Measurements from ENCODE around the gene SREBF1.

The SREBF1 gene

GRCh38 chr17:17772231-17772630, 64.6 kb downstream of the SREBF1 start:
- DNase-seq: no peak

GRCh38 chr17:17771498-17772201, 65.1 kb downstream of the SREBF1 start:
- no peak for DNase-seq

- no peak for DNase-seq
Observed at GRCh38 chr17:17770632-17771044, 66.1 kb downstream of the SREBF1 start.

GRCh38 chr17:17769869-17770631, 66.7 kb downstream of the SREBF1 start:
- DNase-seq: no peak

- no peak for DNase-seq
Observed at GRCh38 chr17:17768424-17769088, 68.2 kb downstream of the SREBF1 start.

- no peak for DNase-seq
Observed at GRCh38 chr17:17767887-17768418, 68.8 kb downstream of the SREBF1 start.

- no peak for DNase-seq
Observed at GRCh38 chr17:17767154-17767869, 69.5 kb downstream of the SREBF1 start.

GRCh38 chr17:17766744-17767120, 70.1 kb downstream of the SREBF1 start:
- no peak for DNase-seq

GRCh38 chr17:17766077-17766743, 70.6 kb downstream of the SREBF1 start:
- no peak for DNase-seq

- DNase-seq: no peak
Observed at GRCh38 chr17:17765359-17766076, 71.3 kb downstream of the SREBF1 start.

- no peak for DNase-seq
Observed at GRCh38 chr17:17763734-17764133, 73.1 kb downstream of the SREBF1 start.

GRCh38 chr17:17763136-17763535, 73.7 kb downstream of the SREBF1 start:
- no peak for DNase-seq

GRCh38 chr17:17762744-17763105, 74.1 kb downstream of the SREBF1 start:
- DNase-seq: no peak

Measured in NCI-H524 treated with DMSO at 0.1 percent for 48 hours (cell line).